Motor neuron (in vitro differentiated cells): ENCODE measurements around the gene TTN. TPM values are rescaled to one million over a fixed set of nuclear protein-coding genes. Genes with fewer than 3 reads are reported as not detected.
A peak's percentile ranks its signal among the peaks of the same experiment; 100 is the strongest.

ENCODE experiments used
- ATAC-seq, 8 experiments: fragments of 200-7000 bp; cut with Tn5 transposase; replicated peaks in 6 of 8; 2 replicates each; pipeline ENCODE4 v1.8.0; 2021; ENCODE audit warnings: mild to moderate bottlenecking in 8 of 8, moderate library complexity in 8 of 8
- H3K27ac ChIP-seq, 2 donors: fragments of 250-450 bp; sonication (Bioruptor Pico); 2 replicates each; pipeline ENCODE4 v1.9.0; 2021; ENCODE audit warnings: antibody characterized with exemption in 2 of 2, mild to moderate bottlenecking in 2 of 2, moderate library complexity in 1 of 2
- H3K4me1 ChIP-seq, 2 donors: fragments of 250-450 bp; sonication (Bioruptor Pico); replicated peaks in 1 of 2; 2 replicates each; pipeline ENCODE4 v1.6.1; 2021; ENCODE audit warnings: antibody characterized with exemption in 2 of 2, mild to moderate bottlenecking in 2 of 2, moderate library complexity in 1 of 2
- H3K4me3 ChIP-seq, 5 donors: fragments of 250-450 bp; sonication (Bioruptor Pico); 2 replicates each; pipeline ENCODE4 v1.9.0; 2021; ENCODE audit warnings: antibody characterized with exemption in 5 of 5, mild to moderate bottlenecking in 5 of 5, moderate library complexity in 4 of 5
- WGBS, 10 experiments: fragments of 450-650 bp; shearing (Covaris generic); methylation state at CpG; one replicate each; pipeline ENCODE4 v1.0.0; 2022; 5-methylcytosine and 5-hydroxymethylcytosine counted together
- in situ Hi-C, 9 experiments: fragments of 400-800 bp; cut with MboI; loops; one replicate each; pipeline ENCODE4 v1.15.0; 2021; ENCODE audit warnings: low sequenced_read_pairs in 9 of 9, low pct_unique_long_range_greater_than_20kb in 2 of 9; ENCODE audit not compliant: unreplicated experiment in 9 of 9
- total RNA-seq, 8 experiments: library from RNA; unstranded; fragments of 300-600 nt; gene quantifications; 2 replicates each; pipeline versions ENCODE4 v1.2.3 to v1.2.4, GENCODE V29; 2022

The TTN gene
- total RNA-seq, 8 experiments from 2014 or later, result 0.27 to 2.1 (median 0.90) TPM

GRCh38 chr2:178508646-178509045, 298.6 kb downstream of the TTN start:
- 88 to 100% (median 100%) methylated on average over 1 of the region's 2 CpGs; no CpG with 5 or more reads in 6 of the 10 experiments for WGBS, 10 experiments
- H3K27ac ChIP-seq, result no peak overlapping the region
- no peaks in the 10 kb centered on the region for H3K4me1 ChIP-seq
- H3K4me3 ChIP-seq, result no peak overlapping the region
- in situ Hi-C loops, result no loop called here
- ATAC-seq, result no peak

DNA sequence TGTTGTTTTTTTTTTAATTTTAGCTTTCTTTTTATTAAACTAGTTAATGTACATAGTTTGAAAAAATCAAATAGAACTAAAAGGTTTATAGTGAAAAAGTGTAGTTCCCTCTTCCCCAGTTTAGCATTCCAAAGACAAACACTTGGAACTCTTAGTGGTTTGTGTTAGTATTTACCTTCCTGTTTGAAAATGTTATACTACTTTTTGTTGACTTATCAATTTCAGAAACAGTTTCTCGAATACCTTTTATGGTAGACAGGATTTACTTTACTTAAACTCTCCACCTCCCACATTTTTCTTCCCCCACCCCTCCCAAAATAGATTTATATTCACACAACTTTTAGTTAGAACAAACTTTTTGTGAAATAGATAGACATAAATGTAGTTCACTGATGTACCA, 300.3 kb downstream of the TTN start:
- no peak overlapping the region for H3K27ac ChIP-seq
- in situ Hi-C loops, result no loop called here
- no peak overlapping the region for H3K4me3 ChIP-seq
- WGBS, 10 experiments, result 83 to 100% (median 100%) methylated on average over 1 of the region's 1 CpG
- no peak for ATAC-seq
- H3K4me1 ChIP-seq, result no peaks in the 10 kb centered on the region

DNA sequence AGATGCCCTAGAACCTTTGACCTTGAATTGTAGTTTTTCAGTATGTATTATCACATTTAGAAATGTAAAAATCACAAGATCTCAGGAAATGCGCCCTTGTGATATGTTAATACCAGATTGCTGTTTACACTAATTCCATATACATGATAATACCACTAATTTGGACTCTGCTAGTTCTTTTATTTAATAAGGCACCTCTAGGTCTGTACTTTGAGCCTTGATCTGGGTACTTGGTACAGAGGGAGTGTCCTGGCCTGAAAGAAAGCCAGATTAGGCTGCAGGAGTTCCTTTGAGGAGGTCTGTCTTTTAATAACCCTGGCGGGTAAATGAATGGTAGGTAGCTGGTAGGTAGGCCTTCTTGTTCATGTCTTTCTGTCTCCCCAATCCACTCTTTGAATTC, 300.7 kb downstream of the TTN start:
- Histone ChIP-seq H3K4me1 (no peaks in the 10 kb centered on the region), H3K4me3 (no peak overlapping the region), H3K27ac (no peak overlapping the region)
- in situ Hi-C loops, result no loop called here
- WGBS, 10 experiments, result 76 to 100% (median 95%) methylated on average over 1 to 2 of the region's 2 CpGs
- no peak for ATAC-seq

GRCh38 chr2:178506101-178506500, 301.1 kb downstream of the TTN start:
- in situ Hi-C loops, result no loop called here
- 63 to 100% (median 100%) methylated on average over 1 of the region's 1 CpG; no CpG with 5 or more reads in 3 of the 10 experiments for WGBS, 10 experiments
- H3K4me3 ChIP-seq, result no peak overlapping the region
- no peak for ATAC-seq
- no peak overlapping the region for H3K27ac ChIP-seq
- no peaks in the 10 kb centered on the region for H3K4me1 ChIP-seq

- in situ Hi-C loops, result no loop called here
- 58 to 100% (median 91%) methylated on average over 4 of the region's 4 CpGs for WGBS, 10 experiments
- no peak overlapping the region for H3K27ac ChIP-seq
- ATAC-seq, result no peak
- H3K4me1 ChIP-seq, result no peaks in the 10 kb centered on the region
- H3K4me3 ChIP-seq, result no peak overlapping the region
Measured at GRCh38 chr2:178502751-178503150, 304.5 kb downstream of the TTN start.

DNA sequence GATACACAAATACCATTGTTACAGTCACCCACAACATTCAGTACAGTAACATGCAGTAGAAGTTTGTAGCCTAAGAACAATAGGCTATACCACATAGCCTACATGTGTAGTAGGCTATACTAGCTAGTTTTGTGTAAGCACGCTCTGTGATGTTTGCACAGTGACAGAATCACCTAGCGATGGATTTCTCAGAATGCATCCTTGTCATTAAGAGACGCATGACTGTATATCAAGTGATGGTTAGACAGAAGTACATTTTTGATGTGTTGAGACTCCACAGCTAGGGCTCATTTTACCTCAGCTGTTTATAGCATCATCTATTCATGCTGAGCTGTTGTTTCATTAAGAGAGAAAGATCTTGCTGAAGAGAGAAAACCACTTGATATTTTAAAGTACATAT, 307.6 kb downstream of the TTN start:
- 90 to 100% (median 100%) methylated on average over 1 to 3 of the region's 3 CpGs; no CpG with 5 or more reads in 2 of the 10 experiments for WGBS, 10 experiments
- in situ Hi-C loops, result no loop called here
- no peaks in the 10 kb centered on the region for H3K4me1 ChIP-seq
- no peak overlapping the region for H3K4me3 ChIP-seq
- no peak for ATAC-seq
- H3K27ac ChIP-seq, result no peak overlapping the region

GRCh38 chr2:178498137-178498536, 309.1 kb downstream of the TTN start:
- in situ Hi-C loops, result no loop called here
- Histone ChIP-seq H3K4me1 (no peaks in the 10 kb centered on the region), H3K4me3 (no peak overlapping the region), H3K27ac (no peak overlapping the region)
- ATAC-seq, result peak in 3 of 8 experiments; percentile 86 to 100 (median 100)

- Histone ChIP-seq H3K4me3 (no peak overlapping the region), H3K27ac (no peak overlapping the region), H3K4me1 (no peaks in the 10 kb centered on the region)
- in situ Hi-C loops, result no loop called here
- WGBS, 10 experiments, result 57 to 100% (median 89%) methylated on average over 1 to 4 of the region's 4 CpGs; no CpG with 5 or more reads in 1 of the 10 experiments
- no peak for ATAC-seq
Measured at GRCh38 chr2:178496049-178496448, 311.2 kb downstream of the TTN start.

DNA sequence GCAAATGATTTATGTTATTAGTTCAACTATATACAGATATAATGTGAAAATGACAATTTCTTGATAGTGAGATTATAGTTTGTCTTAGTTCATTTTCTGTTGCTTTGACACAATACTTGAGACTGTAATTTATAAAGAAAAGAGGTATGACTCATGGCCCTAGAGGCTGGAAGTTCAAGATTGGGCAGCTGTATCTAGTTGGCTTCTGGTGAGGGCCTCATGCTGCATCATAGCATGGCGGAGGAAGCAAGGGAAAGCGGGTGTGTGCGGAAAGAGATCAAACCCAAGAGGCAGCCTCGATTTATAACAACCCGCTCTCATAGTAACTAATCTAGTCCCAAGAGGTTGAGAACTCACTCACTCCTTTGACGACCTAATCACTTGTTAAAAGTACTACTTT, 315.6 kb downstream of the TTN start:
- H3K4me1 ChIP-seq, result no peaks in the 10 kb centered on the region
- ATAC-seq, result no peak
- H3K4me3 ChIP-seq, result no peak overlapping the region
- WGBS, 10 experiments, result 81 to 100% (median 96%) methylated on average over 1 to 6 of the region's 6 CpGs; no CpG with 5 or more reads in 2 of the 10 experiments
- no peak overlapping the region for H3K27ac ChIP-seq
- in situ Hi-C loops, result no loop called here

- no peak overlapping the region for H3K27ac ChIP-seq
- H3K4me1 ChIP-seq, result peaks cover 19 to 23% of the 10 kb centered on the region in 2 donors
- WGBS, 10 experiments, result 15 to 79% (median 67%) methylated on average over 2 to 3 of the region's 3 CpGs; no CpG with 5 or more reads in 3 of the 10 experiments
- no peak overlapping the region for H3K4me3 ChIP-seq
- in situ Hi-C loops, result no loop called here
- no peak for ATAC-seq
Measured at GRCh38 chr2:178485356-178485755, 321.9 kb downstream of the TTN start.

DNA sequence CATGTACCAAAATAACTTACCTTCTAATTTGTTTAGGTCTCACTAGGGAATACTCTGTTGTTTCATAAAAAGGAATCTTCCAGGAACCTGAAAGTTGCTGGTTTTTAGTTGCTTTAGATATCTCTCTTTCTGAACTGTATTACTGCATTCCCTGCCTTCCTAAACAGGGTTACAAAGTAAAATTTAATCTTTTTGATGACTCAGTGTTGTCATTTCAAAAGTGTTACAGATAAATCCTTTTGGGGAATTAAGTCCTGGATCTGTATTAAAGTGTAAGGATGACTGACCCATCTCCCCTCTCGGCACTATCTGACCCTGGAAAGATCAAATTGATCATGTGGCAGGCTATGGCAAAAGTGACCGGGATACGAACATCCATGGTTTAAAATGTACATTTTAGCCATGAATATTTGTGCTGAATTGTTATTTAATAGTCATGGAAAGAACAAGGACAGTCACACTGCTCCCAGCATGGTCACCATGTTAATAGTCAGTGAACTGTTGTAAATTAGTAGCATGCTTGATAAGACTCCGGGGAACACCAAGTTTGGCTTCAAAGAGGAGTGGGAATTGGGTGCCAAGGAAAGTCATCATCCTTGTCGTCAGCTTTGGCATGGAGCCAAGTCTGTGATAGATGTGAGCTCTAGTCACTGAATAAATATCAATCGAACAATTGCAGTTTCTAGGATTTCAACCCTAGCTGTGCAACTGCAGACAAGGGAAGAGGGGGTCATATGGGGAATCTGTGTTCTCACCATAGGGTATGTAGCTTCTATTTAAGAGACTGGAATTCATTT, 322.8 kb downstream of the TTN start:
- in situ Hi-C loops, result no loop called here
- Histone ChIP-seq H3K4me3 (no peak overlapping the region), H3K27ac (no peak overlapping the region), H3K4me1 (peaks cover 19 to 27% of the 10 kb centered on the region in 2 donors)
- 0 to 67% (median 50%) methylated on average over 1 to 6 of the region's 6 CpGs; no CpG with 5 or more reads in 1 of the 10 experiments for WGBS, 10 experiments
- ATAC-seq, result peak in 3 of 8 experiments; percentile 1 to 49 (median 2)

GRCh38 chr2:178482437-178482836, 324.8 kb downstream of the TTN start:
- H3K4me1 ChIP-seq, result peaks cover 19 to 27% of the 10 kb centered on the region in 2 donors
- 40 to 100% (median 88%) methylated on average over 1 to 4 of the region's 4 CpGs; no CpG with 5 or more reads in 4 of the 10 experiments for WGBS, 10 experiments
- peak in 2 of 8 experiments; percentile 7 to 10 for ATAC-seq
- in situ Hi-C loops, result no loop called here
- H3K4me3 ChIP-seq, result peak overlapping the region in 3 of 5 donors; percentile 3 to 95 (median 71)
- H3K27ac ChIP-seq, result no peak overlapping the region

- peak within 1 kb of the TSS; percentile 88 to 93 for H3K27ac ChIP-seq
- ATAC-seq, result peak; percentile 65 to 86 (median 78)
- in situ Hi-C loops, result no loop called here
- whole genome bisulfite sequencing, 10 experiments, result 0 to 17% (median 0%) methylated on average over 1 to 14 of the region's 92 CpGs; no CpG with 5 or more reads in 6 of the 10 experiments
- peaks cover 19 to 31% of the 10 kb centered on the region in 2 donors for H3K4me1 ChIP-seq
- peak within 1 kb of the TSS; percentile 40 to 95 (median 71) for H3K4me3 ChIP-seq
Measured at GRCh38 chr2:178480227-178481181, 326.7 kb downstream of the TTN start, which contains the start of gene PLEKHA3. Gene PLEKHA3, plus strand, starts transcription at chr2:178480457. Its CDS starts 413 bp downstream, at chr2:178480870.
